Calu3 (cell line): ENCODE results near the gene FMN2. TPM values are rescaled to one million over a fixed set of nuclear protein-coding genes. Genes with fewer than 3 reads are reported as not detected.

Experiments
- BruUV-seq: library from RNA; stranded (reverse); fragments of 400-500 nt; replicated peaks from 2 replicates; lab custom pipeline; 2021; lab: Mats Ljungman, UMichigan
- CTCF ChIA-PET: fragments of 300-600 bp; sonication (Branson Sonifier 250); formaldehyde crosslinking; loops from one replicate; lab custom pipeline; 2022; ENCODE audit warnings: antibody characterized with exemption; lab: Charles Lee
- DNase-seq: peaks from one replicate; pipeline ENCODE4 v3.0.0; 2022
- H3K27ac Mint-ChIP-seq: one replicate; pipeline ENCODE4 v1.8.0; 2022; ENCODE audit warnings: mixed read lengths; ENCODE audit not compliant: unreplicated experiment
- H3K27me3 Mint-ChIP-seq: one replicate; pipeline ENCODE4 v1.8.0; 2022; ENCODE audit warnings: mixed read lengths; ENCODE audit not compliant: unreplicated experiment
- H3K36me3 Mint-ChIP-seq: one replicate; pipeline ENCODE4 v1.8.0; 2022; ENCODE audit warnings: mild to moderate bottlenecking, moderate library complexity, mixed read lengths; ENCODE audit not compliant: insufficient read depth, unreplicated experiment
- H3K4me1 Mint-ChIP-seq: one replicate; pipeline ENCODE4 v1.8.0; 2022; ENCODE audit warnings: mild to moderate bottlenecking, low read depth, mixed read lengths; ENCODE audit not compliant: unreplicated experiment
- H3K4me3 Mint-ChIP-seq: one replicate; pipeline ENCODE4 v1.8.0; 2022; ENCODE audit warnings: mild to moderate bottlenecking, low read depth, moderate library complexity, mixed read lengths; ENCODE audit not compliant: unreplicated experiment
- H3K9me3 Mint-ChIP-seq: one replicate; pipeline ENCODE4 v1.8.0; 2022; ENCODE audit warnings: low read depth, mixed read lengths; ENCODE audit not compliant: unreplicated experiment
- intact Hi-C: fragments of 100-400 bp; cut with micrococcal nuclease; formaldehyde crosslinking; loops from one replicate; pipeline ENCODE4 v1.10.0; 2022; ENCODE audit not compliant: unreplicated experiment
- total RNA-seq: library from RNA; stranded (reverse); gene quantifications from 2 replicates; pipeline ENCODE4 v1.2.3, GENCODE V29; 2022
- TF ChIP-seq, protein P1 (sequence below): fragments of 200-600 bp; IDR thresholded peaks from one replicate; pipeline ENCODE4 v1.8.0; 2022; ENCODE audit warnings: antibody characterized with exemption; ENCODE audit not compliant: unreplicated experiment

The FMN2 gene
- total RNA-seq, 1 experiment from 2014 or later: 0.12 TPM

DNA sequence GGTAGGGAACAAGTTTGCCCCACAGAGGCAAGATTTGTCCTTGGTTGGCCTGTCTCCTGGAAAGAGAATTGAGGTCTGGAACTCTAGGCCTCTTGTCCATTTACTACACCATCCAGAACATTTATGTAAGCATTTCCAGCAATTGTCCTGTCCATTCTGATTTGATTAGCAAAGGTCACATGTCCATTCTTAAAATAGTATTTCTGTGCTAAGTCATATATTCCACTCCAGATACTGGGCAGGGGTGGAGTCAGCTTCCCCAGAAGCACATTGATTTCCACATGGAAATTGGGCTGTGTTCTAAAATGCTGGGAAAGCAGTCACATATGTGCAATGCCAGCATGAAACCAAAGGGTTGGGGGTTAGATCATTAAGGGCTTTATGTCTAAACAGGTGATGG is 21.5 kb upstream of the FMN2 start:
- Mint-ChIP-seq H3K27me3 (no peaks in the 10 kb centered on the region), H3K36me3 (no peaks in the 10 kb centered on the region), H3K27ac (no peak overlapping the region), H3K4me3 (no peak overlapping the region), H3K9me3 (peaks cover 3% of the 10 kb centered on the region), H3K4me1 (no peaks in the 10 kb centered on the region)
- TF ChIP-seq, protein P1, sequence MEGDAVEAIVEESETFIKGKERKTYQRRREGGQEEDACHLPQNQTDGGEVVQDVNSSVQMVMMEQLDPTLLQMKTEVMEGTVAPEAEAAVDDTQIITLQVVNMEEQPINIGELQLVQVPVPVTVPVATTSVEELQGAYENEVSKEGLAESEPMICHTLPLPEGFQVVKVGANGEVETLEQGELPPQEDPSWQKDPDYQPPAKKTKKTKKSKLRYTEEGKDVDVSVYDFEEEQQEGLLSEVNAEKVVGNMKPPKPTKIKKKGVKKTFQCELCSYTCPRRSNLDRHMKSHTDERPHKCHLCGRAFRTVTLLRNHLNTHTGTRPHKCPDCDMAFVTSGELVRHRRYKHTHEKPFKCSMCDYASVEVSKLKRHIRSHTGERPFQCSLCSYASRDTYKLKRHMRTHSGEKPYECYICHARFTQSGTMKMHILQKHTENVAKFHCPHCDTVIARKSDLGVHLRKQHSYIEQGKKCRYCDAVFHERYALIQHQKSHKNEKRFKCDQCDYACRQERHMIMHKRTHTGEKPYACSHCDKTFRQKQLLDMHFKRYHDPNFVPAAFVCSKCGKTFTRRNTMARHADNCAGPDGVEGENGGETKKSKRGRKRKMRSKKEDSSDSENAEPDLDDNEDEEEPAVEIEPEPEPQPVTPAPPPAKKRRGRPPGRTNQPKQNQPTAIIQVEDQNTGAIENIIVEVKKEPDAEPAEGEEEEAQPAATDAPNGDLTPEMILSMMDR: no peak
- no peak for DNase-seq
- CTCF ChIA-PET: interaction anchor here (0.7 kb wide), 1 partner anchor 135 kb away, joined by 4 read pairs; no protein-coding TSS in a partner anchor
- no TSS peak for BruUV-seq
- intact Hi-C loops: no loop called here

DNA sequence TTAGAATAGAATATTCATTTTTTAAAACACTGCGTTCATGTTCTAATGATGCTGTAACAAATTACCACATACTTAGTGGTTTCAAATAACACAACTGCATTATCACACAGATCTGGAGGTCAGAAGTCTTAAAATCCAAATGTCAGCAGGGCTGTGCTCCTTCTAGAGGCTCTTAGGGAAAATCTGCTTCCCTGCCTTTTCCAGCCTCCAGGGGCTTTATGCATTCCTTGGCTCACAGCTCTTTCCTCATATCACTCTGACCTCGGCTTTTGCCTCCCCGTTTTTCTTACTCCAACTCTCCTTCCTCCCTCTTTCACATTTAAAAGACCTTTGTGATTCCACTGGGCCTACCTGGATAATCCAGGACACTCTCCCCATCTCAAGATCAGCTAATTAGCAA is 18.6 kb upstream of the FMN2 start:
- peaks cover 3% of the 10 kb centered on the region for H3K9me3 Mint-ChIP-seq
- H3K27ac Mint-ChIP-seq: no peak overlapping the region
- TF ChIP-seq, protein P1: no peak
- H3K4me1 Mint-ChIP-seq: no peaks in the 10 kb centered on the region
- H3K27me3 Mint-ChIP-seq: no peaks in the 10 kb centered on the region
- no TSS peak for BruUV-seq
- H3K4me3 Mint-ChIP-seq: no peak overlapping the region
- CTCF ChIA-PET: no interaction called here
- no peaks in the 10 kb centered on the region for H3K36me3 Mint-ChIP-seq
- no peak for DNase-seq
- intact Hi-C loops: no loop called here

DNA sequence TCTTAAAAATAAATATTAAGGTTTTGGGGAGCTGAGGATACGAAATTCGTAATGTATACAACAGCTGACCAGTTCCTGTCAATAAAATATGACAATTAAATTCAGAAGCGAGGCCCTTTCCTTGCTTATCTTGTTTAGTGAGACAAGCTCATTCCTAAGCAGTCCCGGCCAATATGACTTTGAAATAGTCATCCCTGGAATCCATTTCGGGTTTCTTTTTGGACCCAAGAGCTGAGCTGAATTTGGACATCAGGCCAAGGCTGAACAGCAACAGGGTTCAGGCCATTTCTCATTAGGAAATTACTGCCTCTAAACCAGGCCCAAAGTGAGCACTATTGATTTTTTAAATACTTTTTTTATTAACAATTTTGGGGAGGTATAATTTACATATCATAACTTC is 17.3 kb upstream of the FMN2 start:
- H3K27ac Mint-ChIP-seq: no peak overlapping the region
- TF ChIP-seq, protein P1: no peak
- intact Hi-C loops: no loop called here
- CTCF ChIA-PET: no interaction called here
- no peak overlapping the region for H3K4me3 Mint-ChIP-seq
- DNase-seq: no peak
- H3K9me3 Mint-ChIP-seq: peaks cover 3% of the 10 kb centered on the region
- H3K27me3 Mint-ChIP-seq: no peaks in the 10 kb centered on the region
- no peaks in the 10 kb centered on the region for H3K36me3 Mint-ChIP-seq
- H3K4me1 Mint-ChIP-seq: no peaks in the 10 kb centered on the region
- BruUV-seq: no TSS peak

DNA sequence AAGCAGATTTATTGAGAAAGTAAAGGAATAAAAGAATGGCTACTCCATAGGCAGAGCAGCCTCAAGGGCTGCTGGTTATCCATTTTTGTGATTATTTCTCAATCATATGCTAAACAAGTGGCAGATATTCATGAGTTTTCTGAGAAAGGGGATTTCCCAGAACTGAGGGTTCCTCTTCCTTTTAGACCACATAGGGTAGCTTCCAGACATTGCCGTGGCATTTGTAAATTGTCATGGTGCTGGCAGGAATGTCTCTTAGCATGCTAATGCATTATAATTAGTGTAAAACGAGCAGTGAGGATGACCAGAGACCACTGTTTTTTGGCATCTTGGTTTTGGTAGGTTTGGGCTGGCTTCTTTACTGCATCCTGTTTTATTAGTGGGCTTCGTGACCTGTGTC is 16.8 kb upstream of the FMN2 start:
- TF ChIP-seq, protein P1: no peak
- Mint-ChIP-seq H3K27ac (no peak overlapping the region), H3K27me3 (no peaks in the 10 kb centered on the region), H3K9me3 (peaks cover 3% of the 10 kb centered on the region), H3K36me3 (no peaks in the 10 kb centered on the region), H3K4me3 (no peak overlapping the region), H3K4me1 (no peaks in the 10 kb centered on the region)
- no peak for DNase-seq
- CTCF ChIA-PET: no interaction called here
- intact Hi-C loops: no loop called here
- BruUV-seq: no TSS peak
